ENCODE measurements around the gene MECR.

The MECR gene

GRCh38 chr1:29275435-29275834, 44.7 kb upstream of the MECR start:
- no peak overlapping the region for H3K9ac ChIP-seq (ENCODE audit: low read length)
- H3K79me1 ChIP-seq (ENCODE audit: low read length) = peaks cover 10% of the 10 kb centered on the region
- no peak overlapping the region for H4K91ac ChIP-seq (ENCODE audit: low read depth, low read length)
- no peak overlapping the region for H3K14ac ChIP-seq (ENCODE audit: low read length)
- H3K79me2 ChIP-seq (ENCODE audit: control insufficient read depth, insufficient read depth, low read length, poor library complexity) = peaks cover 2% of the 10 kb centered on the region
- H2AK5ac ChIP-seq (ENCODE audit: low read length) = no peak overlapping the region
- H3K4me2 ChIP-seq (ENCODE audit: low read length) = no peak overlapping the region
- no peak overlapping the region for H2BK120ac ChIP-seq (ENCODE audit: insufficient read depth, low read length, poor library complexity)
- H3K36me3 ChIP-seq (ENCODE audit: control insufficient read depth in 1 of 2, insufficient read depth in 2 of 2, low read length in 2 of 2) = peaks cover 12 to 17% of the 10 kb centered on the region in 2 experiments
- H3K4ac ChIP-seq (ENCODE audit: low read depth, low read length) = no peak overlapping the region
- H3K23ac ChIP-seq (ENCODE audit: low read length) = no peak overlapping the region
- peaks cover 1% of the 10 kb centered on the region for H3K9me3 ChIP-seq (ENCODE audit: insufficient read depth, low read depth, low read length)
- no peak overlapping the region for H4K8ac ChIP-seq (ENCODE audit: low read depth, low read length)
- no peaks in the 10 kb centered on the region for H3K27me3 ChIP-seq (ENCODE audit: insufficient read depth, low read length)
- no peak for DNase-seq
- H2BK5ac ChIP-seq (ENCODE audit: low read depth, low read length, poor library complexity) = no peak overlapping the region
- H3K4me1 ChIP-seq (ENCODE audit: control insufficient read depth in 1 of 2, insufficient read depth in 2 of 2, low read length in 2 of 2) = peaks cover 11 to 17% of the 10 kb centered on the region in 2 experiments
- no peak overlapping the region for H3K18ac ChIP-seq (ENCODE audit: low read length)
- WGBS (ENCODE audit: extremely low coverage, insufficient coverage, insufficient read length) = no CpG with 5 or more reads among the region's 14 CpGs
- no peak overlapping the region for H2AFZ ChIP-seq (ENCODE audit: insufficient read depth, low read length, poor library complexity)
- no peak overlapping the region for H3K27ac ChIP-seq (ENCODE audit: low read depth, low read length)
- no peak overlapping the region for H4K12ac ChIP-seq (ENCODE audit: low read depth, low read length)
- H2BK12ac ChIP-seq (ENCODE audit: low read length) = no peak overlapping the region
- no peak overlapping the region for H3K4me3 ChIP-seq (ENCODE audit: low read depth, low read length)

DNA sequence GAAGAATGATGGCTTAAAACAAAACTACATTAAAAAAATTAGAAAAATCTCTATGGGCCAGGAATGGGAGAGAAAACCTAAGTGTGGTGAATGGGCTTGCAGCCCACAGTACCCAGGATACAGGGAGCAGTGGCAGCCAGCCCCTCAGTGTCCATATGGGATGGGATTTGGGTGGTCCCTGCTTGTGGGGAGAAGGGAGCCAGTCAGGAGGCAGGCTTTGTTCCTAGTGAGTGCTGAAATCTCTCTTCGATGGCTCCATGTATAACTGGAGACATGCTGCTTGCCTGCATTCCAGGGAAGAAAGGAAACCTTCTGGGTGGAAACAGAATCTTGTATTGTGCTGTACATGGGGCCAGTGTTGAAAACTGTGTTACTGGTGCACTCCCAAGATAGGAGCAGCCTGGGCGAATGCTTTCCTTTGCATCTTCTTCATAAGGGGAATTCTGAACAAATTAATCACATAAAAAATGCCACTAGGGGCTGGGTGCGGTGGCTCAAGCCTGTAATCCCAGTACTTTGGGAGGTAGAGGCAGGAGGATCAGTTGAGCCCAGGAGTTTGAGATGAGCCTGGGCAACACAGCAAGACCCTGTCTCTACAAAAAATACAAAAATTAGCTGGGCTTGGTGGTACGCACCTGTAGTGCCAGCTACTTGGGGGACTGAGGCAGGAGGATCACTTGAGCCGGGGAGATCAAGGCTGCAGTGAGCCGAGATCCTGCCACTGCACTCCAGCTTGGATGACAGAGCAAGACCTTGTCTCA, 41.6 kb upstream of the MECR start:
- H2AFZ ChIP-seq (ENCODE audit: insufficient read depth, low read length, poor library complexity) = peak overlapping the region; percentile 78
- peak overlapping the region; percentile 95 for H3K18ac ChIP-seq (ENCODE audit: low read length)
- peak overlapping the region; percentile 86 for H4K8ac ChIP-seq (ENCODE audit: low read depth, low read length)
- WGBS (ENCODE audit: extremely low coverage, insufficient coverage, insufficient read length) = no CpG with 5 or more reads among the region's 6 CpGs
- peak overlapping the region; percentile 47 for H3K4me2 ChIP-seq (ENCODE audit: low read length)
- peak overlapping the region; percentile 66 for H2BK5ac ChIP-seq (ENCODE audit: low read depth, low read length, poor library complexity)
- H2AK5ac ChIP-seq (ENCODE audit: low read length) = peak overlapping the region; percentile 95
- DNase-seq = peak in 1 of 2 donors; percentile 17
- no peak overlapping the region for H3K9ac ChIP-seq (ENCODE audit: low read length)
- H4K12ac ChIP-seq (ENCODE audit: low read depth, low read length) = peak overlapping the region; percentile 59
- H3K36me3 ChIP-seq (ENCODE audit: control insufficient read depth in 1 of 2, insufficient read depth in 2 of 2, low read length in 2 of 2) = peaks cover 8 to 9% of the 10 kb centered on the region in 2 experiments
- peak overlapping the region; percentile 91 for H3K14ac ChIP-seq (ENCODE audit: low read length)
- peaks cover 10% of the 10 kb centered on the region for H3K79me1 ChIP-seq (ENCODE audit: low read length)
- H4K91ac ChIP-seq (ENCODE audit: low read depth, low read length) = peak overlapping the region; percentile 95
- peaks cover 2% of the 10 kb centered on the region for H3K79me2 ChIP-seq (ENCODE audit: control insufficient read depth, insufficient read depth, low read length, poor library complexity)
- H3K9me3 ChIP-seq (ENCODE audit: insufficient read depth, low read depth, low read length) = no peaks in the 10 kb centered on the region
- peak overlapping the region; percentile 65 for H3K27ac ChIP-seq (ENCODE audit: low read depth, low read length)
- no peaks in the 10 kb centered on the region for H3K27me3 ChIP-seq (ENCODE audit: insufficient read depth, low read length)
- peak overlapping the region; percentile 81 for H3K4ac ChIP-seq (ENCODE audit: low read depth, low read length)
- H3K4me1 ChIP-seq (ENCODE audit: control insufficient read depth in 1 of 2, insufficient read depth in 2 of 2, low read length in 2 of 2) = peaks cover 11 to 17% of the 10 kb centered on the region in 2 experiments
- H2BK12ac ChIP-seq (ENCODE audit: low read length) = peak overlapping the region; percentile 96
- peak overlapping the region; percentile 95 for H2BK120ac ChIP-seq (ENCODE audit: insufficient read depth, low read length, poor library complexity)
- H3K23ac ChIP-seq (ENCODE audit: low read length) = no peak overlapping the region
- H3K4me3 ChIP-seq (ENCODE audit: low read depth, low read length) = no peak overlapping the region

DNA sequence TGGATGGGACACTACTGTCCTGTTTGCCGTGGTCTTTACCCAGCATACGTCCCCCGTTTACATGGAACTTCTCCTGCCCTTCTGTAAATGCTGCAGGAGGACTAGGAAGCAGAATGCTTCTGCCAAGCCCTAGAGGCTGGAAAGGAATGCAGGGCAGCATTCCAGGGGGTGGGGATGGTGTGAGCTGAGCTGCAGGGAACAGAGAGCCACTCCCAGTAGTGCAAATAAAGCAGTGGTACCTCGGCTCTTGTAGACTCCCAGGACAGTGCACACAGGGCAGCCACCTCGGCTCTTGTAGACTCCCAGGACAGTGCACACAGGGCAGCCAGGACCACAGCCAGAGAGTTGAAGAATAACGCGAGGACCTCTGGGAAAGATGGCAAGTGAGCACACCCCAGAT, 41.0 kb upstream of the MECR start:
- no peak overlapping the region for H4K12ac ChIP-seq (ENCODE audit: low read depth, low read length)
- H4K91ac ChIP-seq (ENCODE audit: low read depth, low read length) = peak overlapping the region; percentile 95
- peak overlapping the region; percentile 47 for H3K4me2 ChIP-seq (ENCODE audit: low read length)
- H2BK5ac ChIP-seq (ENCODE audit: low read depth, low read length, poor library complexity) = peak overlapping the region; percentile 66
- peak overlapping the region; percentile 67 for H3K27ac ChIP-seq (ENCODE audit: low read depth, low read length)
- H3K27me3 ChIP-seq (ENCODE audit: insufficient read depth, low read length) = no peaks in the 10 kb centered on the region
- H3K23ac ChIP-seq (ENCODE audit: low read length) = no peak overlapping the region
- no peak overlapping the region for H2AK5ac ChIP-seq (ENCODE audit: low read length)
- peaks cover 8 to 9% of the 10 kb centered on the region in 2 experiments for H3K36me3 ChIP-seq (ENCODE audit: control insufficient read depth in 1 of 2, insufficient read depth in 2 of 2, low read length in 2 of 2)
- peak overlapping the region; percentile 95 for H2BK120ac ChIP-seq (ENCODE audit: insufficient read depth, low read length, poor library complexity)
- peak overlapping the region; percentile 96 for H2BK12ac ChIP-seq (ENCODE audit: low read length)
- peaks cover 11 to 17% of the 10 kb centered on the region in 2 experiments for H3K4me1 ChIP-seq (ENCODE audit: control insufficient read depth in 1 of 2, insufficient read depth in 2 of 2, low read length in 2 of 2)
- H3K18ac ChIP-seq (ENCODE audit: low read length) = peak overlapping the region; percentile 71
- H3K4ac ChIP-seq (ENCODE audit: low read depth, low read length) = no peak overlapping the region
- H3K9me3 ChIP-seq (ENCODE audit: insufficient read depth, low read depth, low read length) = no peaks in the 10 kb centered on the region
- H2AFZ ChIP-seq (ENCODE audit: insufficient read depth, low read length, poor library complexity) = peak overlapping the region; percentile 78
- WGBS (ENCODE audit: extremely low coverage, insufficient coverage, insufficient read length) = no CpG with 5 or more reads among the region's 7 CpGs
- no peak overlapping the region for H3K4me3 ChIP-seq (ENCODE audit: low read depth, low read length)
- DNase-seq = peak in 1 of 2 donors; percentile 37
- no peak overlapping the region for H3K14ac ChIP-seq (ENCODE audit: low read length)
- H3K79me2 ChIP-seq (ENCODE audit: control insufficient read depth, insufficient read depth, low read length, poor library complexity) = peaks cover 2% of the 10 kb centered on the region
- no peak overlapping the region for H3K9ac ChIP-seq (ENCODE audit: low read length)
- H4K8ac ChIP-seq (ENCODE audit: low read depth, low read length) = peak overlapping the region; percentile 86
- H3K79me1 ChIP-seq (ENCODE audit: low read length) = peaks cover 10% of the 10 kb centered on the region

GRCh38 chr1:29270929-29271521, 40.3 kb upstream of the MECR start:
- Histone ChIP-seq H2BK120ac (ENCODE audit: insufficient read depth, low read length, poor library complexity) (peak overlapping the region; percentile 82), H3K79me1 (ENCODE audit: low read length) (peaks cover 10% of the 10 kb centered on the region), H3K4me1 (ENCODE audit: control insufficient read depth in 1 of 2, insufficient read depth in 2 of 2, low read length in 2 of 2) (peaks cover 11 to 17% of the 10 kb centered on the region in 2 experiments), H3K4me2 (ENCODE audit: low read length) (no peak overlapping the region), H3K36me3 (ENCODE audit: control insufficient read depth in 1 of 2, insufficient read depth in 2 of 2, low read length in 2 of 2) (peaks cover 4 to 7% of the 10 kb centered on the region in 2 experiments), H2BK12ac (ENCODE audit: low read length) (no peak overlapping the region), H3K27me3 (ENCODE audit: insufficient read depth, low read length) (no peaks in the 10 kb centered on the region), H3K14ac (ENCODE audit: low read length) (no peak overlapping the region), H3K18ac (ENCODE audit: low read length) (no peak overlapping the region), H3K4me3 (ENCODE audit: low read depth, low read length) (no peak overlapping the region), H2AK5ac (ENCODE audit: low read length) (no peak overlapping the region), H4K8ac (ENCODE audit: low read depth, low read length) (no peak overlapping the region), H3K9me3 (ENCODE audit: insufficient read depth, low read depth, low read length) (no peaks in the 10 kb centered on the region), H4K12ac (ENCODE audit: low read depth, low read length) (no peak overlapping the region), H2BK5ac (ENCODE audit: low read depth, low read length, poor library complexity) (no peak overlapping the region), H3K27ac (ENCODE audit: low read depth, low read length) (peak overlapping the region; percentile 67), H4K91ac (ENCODE audit: low read depth, low read length) (no peak overlapping the region), H2AFZ (ENCODE audit: insufficient read depth, low read length, poor library complexity) (no peak overlapping the region), H3K4ac (ENCODE audit: low read depth, low read length) (no peak overlapping the region), H3K9ac (ENCODE audit: low read length) (no peak overlapping the region), H3K79me2 (ENCODE audit: control insufficient read depth, insufficient read depth, low read length, poor library complexity) (peaks cover 2% of the 10 kb centered on the region), H3K23ac (ENCODE audit: low read length) (no peak overlapping the region)
- DNase-seq = no peak
- WGBS (ENCODE audit: extremely low coverage, insufficient coverage, insufficient read length) = no CpG with 5 or more reads among the region's 3 CpGs

Measured in trophoblast cell (in vitro differentiated cells and primary cell).